GM19467 (cell line): Measurements from ENCODE around the gene VWA2.

Experiments used
- ATAC-seq: cut with Tn5 transposase; IDR thresholded peaks from one replicate; pipeline ENCODE4 v1.9.1; 2021; ENCODE audit warnings: mild to moderate bottlenecking, moderate library complexity; ENCODE audit not compliant: unreplicated experiment

Gene VWA2

GRCh38 chr10:114340816-114341215 is 101.8 kb downstream of the VWA2 start:
- ATAC-seq, result no peak
